ENCODE measurements around the gene CIC. TPM values are rescaled to one million over a fixed set of nuclear protein-coding genes. Genes with fewer than 3 reads are reported as not detected.

Gene CIC
- total RNA-seq, 1 donor from 2014 or later: 63.9 TPM

DNA sequence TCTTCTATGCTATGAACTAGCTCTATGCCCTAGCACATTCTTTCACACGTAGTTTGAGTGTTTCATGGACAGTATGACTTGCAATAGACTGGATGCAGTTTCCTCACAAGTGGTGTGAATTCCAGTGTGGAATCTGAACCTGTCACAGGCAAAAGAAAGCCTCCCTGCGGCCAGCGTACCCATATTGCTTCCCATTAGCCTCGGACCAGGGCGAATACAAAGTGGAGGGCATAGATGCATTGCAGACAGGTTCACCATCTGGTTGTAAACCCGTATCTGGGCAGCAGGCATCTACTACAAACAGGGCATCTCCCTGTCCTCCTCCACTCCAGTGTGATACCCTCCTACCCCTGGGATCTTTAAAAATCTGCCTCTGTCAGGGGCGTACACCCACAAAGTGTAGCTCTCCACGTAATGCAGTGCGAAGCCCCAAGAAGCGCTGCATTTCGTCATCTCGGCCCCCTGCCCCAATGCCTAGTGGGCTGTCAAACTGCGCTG is 1.4 kb upstream of the CIC start:
- TF ChIP-seq, protein P1, sequence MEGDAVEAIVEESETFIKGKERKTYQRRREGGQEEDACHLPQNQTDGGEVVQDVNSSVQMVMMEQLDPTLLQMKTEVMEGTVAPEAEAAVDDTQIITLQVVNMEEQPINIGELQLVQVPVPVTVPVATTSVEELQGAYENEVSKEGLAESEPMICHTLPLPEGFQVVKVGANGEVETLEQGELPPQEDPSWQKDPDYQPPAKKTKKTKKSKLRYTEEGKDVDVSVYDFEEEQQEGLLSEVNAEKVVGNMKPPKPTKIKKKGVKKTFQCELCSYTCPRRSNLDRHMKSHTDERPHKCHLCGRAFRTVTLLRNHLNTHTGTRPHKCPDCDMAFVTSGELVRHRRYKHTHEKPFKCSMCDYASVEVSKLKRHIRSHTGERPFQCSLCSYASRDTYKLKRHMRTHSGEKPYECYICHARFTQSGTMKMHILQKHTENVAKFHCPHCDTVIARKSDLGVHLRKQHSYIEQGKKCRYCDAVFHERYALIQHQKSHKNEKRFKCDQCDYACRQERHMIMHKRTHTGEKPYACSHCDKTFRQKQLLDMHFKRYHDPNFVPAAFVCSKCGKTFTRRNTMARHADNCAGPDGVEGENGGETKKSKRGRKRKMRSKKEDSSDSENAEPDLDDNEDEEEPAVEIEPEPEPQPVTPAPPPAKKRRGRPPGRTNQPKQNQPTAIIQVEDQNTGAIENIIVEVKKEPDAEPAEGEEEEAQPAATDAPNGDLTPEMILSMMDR (conservative IDR thresholded peaks at IDR 0.05; ENCODE audit: low read depth, low read length): no peak
- DNase-seq (ENCODE audit: low read depth): no peak

DNA sequence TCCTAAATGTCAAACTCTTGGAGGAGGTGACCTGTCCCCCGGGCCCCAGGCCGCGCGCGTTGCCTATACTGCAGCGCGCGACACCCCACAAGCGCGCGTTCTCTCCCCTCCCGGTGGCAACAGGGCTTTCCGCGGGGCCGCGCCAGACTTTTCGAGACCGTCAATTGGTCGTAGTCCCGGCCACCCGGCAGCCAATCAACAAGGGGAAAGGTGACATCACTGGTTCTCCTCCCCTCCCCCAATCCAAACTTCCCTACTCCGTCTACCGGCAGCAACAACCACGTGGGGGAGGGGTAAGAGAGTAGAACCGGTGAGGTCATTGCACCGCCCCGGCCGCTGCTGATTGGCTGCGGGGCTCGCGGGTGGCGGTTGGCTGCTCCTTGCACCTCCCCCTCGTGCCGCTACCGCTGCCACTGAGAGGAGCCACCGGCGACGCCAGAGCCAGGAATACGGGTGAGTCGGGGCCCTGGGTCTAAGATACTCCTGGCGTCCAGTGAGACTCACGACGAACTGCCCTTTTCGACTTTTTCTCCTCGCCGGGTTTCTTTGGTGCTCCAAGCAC is 829 bp upstream of the CIC start:
- DNase-seq (ENCODE audit: low read depth): peak; percentile 91
- TF ChIP-seq, protein P1 (conservative IDR thresholded peaks at IDR 0.05; ENCODE audit: low read depth, low read length): no peak
- peak overlapping the region; percentile 72 for H3K4me3 ChIP-seq (ENCODE audit: low read depth, low read length)

More for the DNA sequence above, 1.4 kb upstream of the CIC start:
- peak overlapping the region; percentile 72 for H3K4me3 ChIP-seq (ENCODE audit: low read depth, low read length)

DNA sequence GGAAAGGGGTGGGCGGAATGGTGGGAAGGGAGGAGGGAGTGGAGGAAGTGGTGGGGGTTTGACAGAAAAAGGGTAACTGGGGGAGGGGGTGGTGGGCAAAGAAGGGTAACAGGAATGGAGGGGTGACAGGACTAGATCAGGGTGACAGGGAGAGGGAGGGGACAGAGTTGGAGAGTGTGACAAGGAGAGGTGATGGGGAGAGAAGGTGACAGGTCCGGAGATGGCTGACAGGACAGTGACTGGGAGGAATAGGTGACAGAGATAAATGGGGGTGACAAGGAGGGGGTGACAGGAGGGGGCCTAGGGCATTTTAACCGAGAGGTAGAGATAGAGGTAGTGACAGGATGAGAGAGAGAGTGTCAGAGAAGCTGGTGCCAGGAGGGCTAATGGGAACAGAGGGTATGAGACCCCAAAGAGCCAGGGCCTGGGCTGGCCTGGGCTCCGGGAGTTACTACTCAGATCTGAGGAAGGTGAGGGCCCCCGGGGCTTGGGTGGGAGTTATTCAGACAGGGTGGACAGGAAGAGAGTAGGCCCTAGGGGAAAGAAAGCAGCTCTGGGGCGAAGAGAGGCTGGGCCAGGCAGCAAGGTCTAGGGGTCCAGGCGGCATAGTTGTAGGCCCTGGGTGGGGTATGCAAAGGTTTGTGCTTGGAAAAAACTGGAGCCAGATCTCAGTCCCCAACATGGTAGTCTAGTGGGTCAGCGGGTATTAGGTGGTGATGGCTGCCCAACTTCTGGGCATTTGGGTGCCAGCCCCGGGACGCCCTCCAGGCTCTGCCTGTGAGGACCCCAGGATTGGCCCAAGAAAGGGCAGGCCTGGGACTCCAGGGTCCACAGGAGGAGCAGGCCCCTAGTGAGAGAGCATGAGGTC is 660 bp downstream of the CIC start:
- peak overlapping the region; percentile 75 for H3K4me3 ChIP-seq (ENCODE audit: low read depth, low read length)
- no peak for DNase-seq (ENCODE audit: low read depth)
- TF ChIP-seq, protein P1 (conservative IDR thresholded peaks at IDR 0.05; ENCODE audit: low read depth, low read length): no peak

DNA sequence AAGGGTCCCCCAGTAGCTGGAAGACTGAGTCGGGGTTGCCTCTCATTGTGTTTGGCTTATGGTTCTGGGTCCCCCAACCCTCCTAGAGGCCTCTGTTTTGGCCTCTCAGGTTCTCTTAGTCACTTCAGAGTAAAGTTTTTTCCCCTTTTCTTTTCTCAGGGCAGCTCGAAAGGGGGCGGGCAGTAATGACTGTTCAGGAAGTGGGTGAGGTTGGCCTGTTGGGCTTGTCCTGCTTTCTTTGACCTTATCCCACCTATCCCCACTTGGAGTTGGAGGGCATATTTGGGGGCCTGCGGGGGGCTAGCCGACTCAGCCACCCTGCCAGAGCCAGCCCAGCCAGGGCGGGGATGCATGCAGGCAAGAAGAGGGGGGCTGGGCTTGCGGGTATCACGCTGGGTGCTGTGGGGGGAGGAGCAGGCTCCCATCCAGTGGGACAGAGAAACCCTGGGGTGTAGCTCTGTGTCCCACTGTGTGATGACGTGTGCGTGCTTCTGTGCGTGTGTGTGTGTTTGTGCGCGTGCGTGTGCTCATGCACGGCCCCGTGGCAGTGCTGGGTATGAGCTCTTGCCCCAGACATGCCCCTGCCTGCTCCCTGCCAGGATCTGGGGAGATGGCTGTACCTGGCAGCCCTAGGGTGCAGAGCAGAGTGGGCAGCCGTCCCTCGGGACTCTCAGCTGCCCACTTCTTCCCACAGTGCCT is 1.4 kb downstream of the CIC start:
- TF ChIP-seq, protein P1 (conservative IDR thresholded peaks at IDR 0.05; ENCODE audit: low read depth, low read length): no peak
- DNase-seq (ENCODE audit: low read depth): no peak
- peak overlapping the region; percentile 75 for H3K4me3 ChIP-seq (ENCODE audit: low read depth, low read length)

DNA sequence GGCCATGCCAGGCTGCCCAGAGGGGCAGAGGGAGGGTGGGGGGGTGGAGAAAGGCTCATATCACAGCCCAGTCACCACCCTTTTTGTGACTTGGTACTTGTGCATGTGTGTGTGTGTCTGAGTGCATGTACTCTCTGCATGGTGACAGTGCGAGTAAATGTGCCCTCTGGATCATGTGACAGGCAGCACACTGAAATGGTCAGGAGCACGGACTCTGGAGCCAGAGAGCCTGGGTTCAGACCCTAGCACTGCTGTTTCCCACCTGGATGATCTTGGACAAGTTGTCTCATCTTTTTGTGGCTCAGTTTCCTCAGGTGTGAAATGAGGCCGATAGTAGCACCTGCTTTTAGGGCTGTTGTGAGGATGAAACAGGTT is 2.0 kb downstream of the CIC start:
- H3K4me3 ChIP-seq (ENCODE audit: low read depth, low read length): peak overlapping the region; percentile 75
- TF ChIP-seq, protein P1 (conservative IDR thresholded peaks at IDR 0.05; ENCODE audit: low read depth, low read length): no peak
- DNase-seq (ENCODE audit: low read depth): no peak

DNA sequence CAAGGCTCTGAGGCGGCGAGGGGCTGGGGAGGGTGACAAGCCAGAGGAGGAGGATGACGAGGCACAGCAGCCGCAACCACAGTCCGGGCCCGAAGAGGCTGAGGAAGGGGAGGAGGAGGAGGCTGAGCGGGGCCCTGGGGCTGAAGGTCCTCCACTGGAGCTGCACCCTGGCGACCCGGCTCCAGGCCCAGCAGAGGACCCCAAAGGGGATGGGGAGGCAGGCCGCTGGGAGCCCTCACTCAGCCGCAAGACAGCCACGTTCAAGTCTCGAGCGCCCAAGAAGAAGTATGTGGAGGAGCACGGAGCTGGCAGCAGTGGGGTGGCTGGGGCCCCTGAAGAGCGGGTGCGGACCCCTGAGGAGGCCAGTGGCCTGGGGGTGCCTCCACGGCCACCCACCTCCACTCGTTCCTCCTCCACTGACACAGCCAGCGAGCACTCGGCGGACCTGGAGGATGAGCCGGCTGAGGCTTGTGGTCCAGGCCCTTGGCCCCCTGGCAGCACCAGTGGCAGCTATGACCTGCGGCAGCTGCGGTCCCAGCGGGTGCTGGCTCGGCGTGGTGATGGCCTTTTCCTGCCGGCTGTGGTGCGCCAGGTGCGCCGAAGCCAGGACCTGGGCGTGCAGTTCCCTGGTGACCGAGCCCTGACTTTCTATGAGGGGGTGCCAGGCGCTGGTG is 2.9 kb downstream of the CIC start:
- H3K4me3 ChIP-seq (ENCODE audit: low read depth, low read length): no peak overlapping the region
- TF ChIP-seq, protein P1 (conservative IDR thresholded peaks at IDR 0.05; ENCODE audit: low read depth, low read length): no peak
- DNase-seq (ENCODE audit: low read depth): no peak
